Embryonic facial prominence (tissue), 1 donor: Measurements from ENCODE around the gene NSL1.

Experiments
- DNase-seq: peaks from one replicate; pipeline ENCODE4 v3.0.0-alpha.2; 2016; ENCODE audit errors: extremely low spot score

NSL1 gene

DNA sequence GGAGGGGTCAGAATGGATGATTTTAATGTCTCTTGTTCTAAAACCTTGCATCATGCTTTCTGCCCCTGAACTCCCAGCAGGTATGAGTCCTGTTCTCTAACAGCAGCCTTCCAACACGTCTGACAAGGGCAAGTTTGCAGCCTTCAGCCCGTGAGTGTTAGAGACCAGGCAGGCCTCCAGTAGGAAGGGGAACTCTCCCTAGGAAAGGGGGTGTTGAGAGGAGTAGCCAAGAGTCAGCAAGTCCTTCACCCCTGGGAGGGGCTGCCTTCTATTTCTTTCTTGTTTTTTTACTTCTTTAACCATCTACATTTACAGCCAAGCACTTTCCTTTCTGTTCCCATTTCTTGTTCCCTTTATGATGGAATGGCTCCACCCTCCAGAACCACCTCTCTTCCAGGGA lies 106.1 kb downstream of the NSL1 start:
- no peak for DNase-seq

DNA sequence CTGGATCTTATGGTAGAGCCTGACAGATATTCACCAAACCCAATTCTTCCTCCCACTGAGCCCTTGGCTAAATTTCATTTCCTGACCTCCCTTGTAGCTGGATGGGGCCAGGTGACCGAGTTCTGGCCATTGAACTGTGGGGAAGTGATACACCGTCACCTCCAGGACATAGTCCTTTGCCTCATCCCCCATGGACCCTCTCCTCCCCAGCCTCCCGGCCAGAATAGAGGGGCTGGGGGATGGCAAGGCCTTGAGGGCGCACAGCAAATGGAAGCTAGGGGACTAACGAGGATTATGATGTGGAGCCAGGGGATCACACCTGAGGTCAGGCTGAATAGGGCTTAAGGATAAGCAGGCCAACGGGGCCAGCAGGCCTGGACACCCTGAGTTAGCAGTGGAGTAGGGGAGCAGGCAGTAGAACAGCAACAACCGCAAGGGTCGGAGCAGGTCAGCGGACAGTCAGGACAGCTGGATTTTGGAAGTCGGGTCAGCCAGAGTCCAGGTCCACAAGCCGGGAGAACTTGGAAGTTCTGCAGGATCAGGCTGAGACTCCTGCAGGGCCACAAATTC lies 107.0 kb downstream of the NSL1 start:
- no peak for DNase-seq

DNA sequence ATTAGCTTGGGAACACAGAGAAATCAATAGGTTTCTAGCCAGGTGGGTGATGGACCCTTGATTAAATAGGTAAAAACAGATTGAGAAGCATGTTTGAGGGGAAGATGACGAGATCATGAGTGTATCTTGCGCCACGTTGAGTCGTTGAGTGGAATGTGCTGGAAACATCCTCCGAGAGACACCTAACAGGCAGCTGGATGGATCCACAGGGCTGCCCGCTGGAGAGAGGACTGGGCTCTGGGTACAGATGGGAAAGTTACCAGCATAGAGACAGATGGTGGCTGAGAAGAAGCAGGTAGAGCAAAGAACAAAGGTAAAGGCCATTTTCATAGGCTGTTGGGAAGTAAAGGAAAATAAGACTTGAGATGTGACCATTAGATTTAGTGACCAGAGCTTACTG lies 107.5 kb downstream of the NSL1 start:
- no peak for DNase-seq

DNA sequence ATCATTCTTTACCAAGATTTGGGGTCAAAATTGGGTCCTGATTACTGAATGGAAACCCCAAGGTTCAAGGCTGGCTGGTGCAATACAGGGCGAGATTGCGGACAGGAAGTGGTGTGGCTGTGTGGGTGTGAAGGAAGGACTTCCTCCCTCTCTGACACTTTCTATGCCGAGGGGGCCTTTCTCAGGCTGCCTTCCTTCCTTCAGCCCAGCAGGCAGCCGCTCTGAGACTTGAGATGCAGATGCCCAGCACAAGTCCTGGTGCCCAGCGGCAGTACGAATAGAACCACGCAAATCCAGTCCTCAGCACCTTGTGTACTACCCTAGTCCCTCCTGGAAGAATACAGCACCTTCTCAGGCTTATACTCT lies 108.2 kb downstream of the NSL1 start:
- no peak for DNase-seq

DNA sequence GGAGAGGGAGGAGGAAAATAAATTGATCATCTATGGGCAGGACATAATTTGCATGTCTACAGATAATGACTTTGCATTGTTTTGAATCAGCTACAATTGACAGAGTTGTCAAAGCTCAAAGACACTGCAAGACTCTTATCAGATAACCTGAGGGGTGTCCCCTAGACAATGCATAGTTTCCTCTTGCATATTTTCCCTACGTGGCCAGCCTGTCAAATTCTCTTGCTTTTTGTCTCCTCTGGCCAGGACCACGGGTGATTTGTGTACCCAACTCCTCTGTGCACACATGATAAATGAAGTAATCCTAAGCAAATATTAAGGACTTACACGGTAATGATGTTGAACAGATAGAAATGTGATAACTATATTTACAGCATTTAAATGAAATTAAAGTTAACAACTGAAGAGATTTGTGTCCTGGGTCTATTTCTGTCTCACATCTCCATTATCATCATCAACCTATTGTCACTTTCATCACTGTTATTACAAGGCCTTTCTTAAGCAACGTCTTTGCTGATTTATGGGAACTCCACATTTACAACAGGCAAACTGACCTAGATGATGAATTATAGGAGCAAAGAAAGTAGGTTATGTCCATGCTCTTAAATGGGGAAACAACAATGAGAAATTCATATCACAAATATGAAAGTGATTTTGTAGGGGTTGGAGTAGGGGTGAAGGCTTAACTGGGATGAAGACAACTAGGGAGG lies 110.7 kb downstream of the NSL1 start:
- DNase-seq: no peak

DNA sequence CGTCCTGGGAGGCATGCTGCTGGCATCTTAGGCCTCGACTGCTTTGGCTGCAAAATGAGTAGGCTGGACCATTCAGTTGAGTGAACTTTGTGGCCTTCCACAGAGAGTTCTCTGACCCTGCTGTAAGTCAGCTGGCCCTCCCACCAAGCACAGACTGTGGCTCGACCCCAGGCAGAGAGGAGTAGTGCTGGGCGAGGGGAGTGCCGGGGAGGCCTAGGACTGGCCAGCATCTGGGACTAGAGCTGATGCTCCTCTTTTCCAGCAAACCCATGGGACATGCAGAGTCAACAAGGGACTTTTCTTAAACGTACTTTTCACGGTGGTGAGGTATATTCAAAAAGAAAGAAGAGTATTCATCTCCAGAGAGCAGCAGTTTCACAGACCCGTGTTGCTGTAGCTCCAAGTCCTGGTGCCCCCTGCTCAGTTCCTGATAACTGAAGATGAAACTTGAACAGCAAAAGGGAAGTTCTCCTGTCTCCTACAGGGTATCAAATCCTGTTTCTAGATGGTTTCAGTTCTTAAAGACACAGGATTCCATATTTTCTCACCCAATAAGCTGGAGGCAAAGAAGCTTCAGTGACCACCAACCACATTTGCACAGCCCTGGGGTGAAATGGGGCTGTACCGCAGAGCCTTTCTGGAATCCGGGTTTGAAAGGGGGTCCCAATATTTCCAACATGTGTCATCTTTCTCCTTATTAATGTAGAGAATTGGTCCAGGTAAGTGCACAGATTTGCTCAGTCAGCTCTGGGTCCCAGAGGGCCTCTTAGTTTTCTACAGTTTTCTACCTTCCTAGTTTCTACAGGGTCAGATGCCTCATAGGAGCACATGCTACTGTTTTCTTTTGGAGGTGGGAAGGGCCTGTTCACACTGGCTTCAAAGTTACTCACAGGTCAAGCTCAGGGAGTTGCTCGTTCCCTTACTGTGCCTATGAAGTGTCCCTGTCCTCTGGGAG lies 112.8 kb downstream of the NSL1 start:
- DNase-seq: no peak

DNA sequence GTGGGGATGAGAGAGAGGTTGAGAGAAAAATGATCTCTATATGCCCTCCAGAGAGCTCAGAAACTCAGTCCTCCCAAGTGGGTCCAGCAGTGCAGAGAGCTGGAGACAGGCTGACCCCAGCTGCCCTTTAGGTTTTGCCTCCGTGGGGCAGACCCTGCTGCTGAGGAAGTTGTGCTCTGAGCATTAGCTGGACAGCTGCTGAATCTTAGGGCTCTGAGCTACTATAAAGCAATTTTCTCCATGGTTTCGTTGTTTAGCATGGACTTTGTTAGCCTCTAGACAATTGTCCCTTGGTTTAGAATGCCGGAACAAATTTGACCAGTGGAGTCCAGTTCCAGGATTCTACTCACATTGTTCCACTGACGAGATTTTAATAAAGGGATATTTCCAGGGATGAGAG lies 114.0 kb downstream of the NSL1 start:
- no peak for DNase-seq

DNA sequence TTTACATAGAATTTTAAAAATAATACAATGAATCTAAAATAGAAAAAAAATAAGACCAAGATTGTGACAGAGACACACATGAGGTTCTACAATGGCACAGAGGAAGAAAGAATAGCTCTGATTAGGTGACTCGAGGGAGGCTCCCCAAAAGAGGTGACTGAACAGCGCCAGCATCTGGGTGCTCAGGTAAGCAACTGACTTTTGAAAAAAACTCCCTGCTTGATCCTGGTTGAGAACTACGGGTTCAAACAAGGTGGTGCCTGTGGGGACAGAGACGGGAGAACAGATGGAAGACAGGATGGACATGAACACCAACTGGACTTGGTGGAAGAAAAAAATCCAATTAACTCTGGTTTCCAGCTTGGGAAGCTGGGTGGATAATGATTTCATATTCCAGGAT lies 114.4 kb downstream of the NSL1 start:
- DNase-seq: no peak
